Colonic mucosa (tissue), 4 donors: Measurements from ENCODE around the gene AATF. TPM values are rescaled to one million over a fixed set of nuclear protein-coding genes. Genes with fewer than 3 reads are reported as not detected.

Experiments
- DNase-seq: peaks from one replicate; pipeline ENCODE4 v3.0.0-alpha.2; 2020
- H3K27ac ChIP-seq: fragments of 200-600 bp; one replicate; pipeline ENCODE4 v1.8.0; 2021
- H3K27me3 ChIP-seq: fragments of 200-600 bp; one replicate; pipeline ENCODE4 v1.8.0; 2021
- H3K36me3 ChIP-seq: fragments of 200-600 bp; one replicate; pipeline ENCODE4 v1.8.0; 2021
- H3K4me1 ChIP-seq: fragments of 200-600 bp; one replicate; pipeline ENCODE4 v1.8.0; 2021; ENCODE audit warnings: mild to moderate bottlenecking
- H3K4me3 ChIP-seq: fragments of 200-600 bp; one replicate; pipeline ENCODE4 v1.8.0; 2021
- H3K9ac ChIP-seq, 2 donors: one replicate each; pipeline ENCODE4 v1.7.0; 2013; ENCODE audit warnings: control low read depth in 2 of 2, low read depth in 2 of 2, low read length in 2 of 2
- H3K9me3 ChIP-seq: fragments of 200-600 bp; one replicate; pipeline ENCODE4 v1.8.0; 2021
- CTCF ChIP-seq: fragments of 200-600 bp; IDR thresholded peaks from one replicate; pipeline ENCODE4 v1.8.0; 2022; ENCODE audit warnings: antibody characterized with exemption, mild to moderate bottlenecking
- intact Hi-C: fragments of 100-400 bp; cut with DNase I; formaldehyde crosslinking; loops from one replicate; pipeline ENCODE4 v1.14.1; 2022
- total RNA-seq, 2 donors: library from RNA; stranded (reverse); fragmentation: NEBNext Ultra II Directional in 1 of 2; extraction: Animal tissue kit (Norgen Biotek cat#: 25700) in 1 of 2; gene quantifications; one replicate each; pipeline ENCODE4 v1.2.1, GENCODE V29; 2021
- donor health status: healthy.
- donor health status: DM: no; HTN: no; CAD: no.
- donor health status: DM: no; HTN: no; CAD: no.

Gene AATF
- total RNA-seq, 2 donors from 2014 or later: 30.0 to 54.8 TPM

- no peaks in the 10 kb centered on the region for H3K9me3 ChIP-seq
- H3K27me3 ChIP-seq: no peaks in the 10 kb centered on the region
- no peak for TF ChIP-seq CTCF
- no peaks in the 10 kb centered on the region for H3K4me1 ChIP-seq
- DNase-seq: no peak
- H3K36me3 ChIP-seq: peaks cover 3% of the 10 kb centered on the region
- H3K4me3 ChIP-seq: no peak overlapping the region
- intact Hi-C loops: no loop called here
- no peak overlapping the region for H3K27ac ChIP-seq
- H3K9ac ChIP-seq: no peak overlapping the region
Observed at GRCh38 chr17:37060094-37060493, 111.3 kb downstream of the AATF start.

- no peak overlapping the region for H3K4me3 ChIP-seq
- no peak for DNase-seq
- no peaks in the 10 kb centered on the region for H3K4me1 ChIP-seq
- H3K27me3 ChIP-seq: no peaks in the 10 kb centered on the region
- intact Hi-C loops: no loop called here
- no peak overlapping the region for H3K27ac ChIP-seq
- peaks cover 3% of the 10 kb centered on the region for H3K36me3 ChIP-seq
- TF ChIP-seq CTCF: no peak
- H3K9ac ChIP-seq: no peak overlapping the region
- H3K9me3 ChIP-seq: no peaks in the 10 kb centered on the region
Observed at GRCh38 chr17:37060928-37061327, 112.2 kb downstream of the AATF start.

GRCh38 chr17:37062021-37062420 lies 113.3 kb downstream of the AATF start:
- no peak overlapping the region for H3K4me3 ChIP-seq
- H3K27me3 ChIP-seq: no peaks in the 10 kb centered on the region
- no peaks in the 10 kb centered on the region for H3K9me3 ChIP-seq
- no peaks in the 10 kb centered on the region for H3K4me1 ChIP-seq
- no peak overlapping the region for H3K27ac ChIP-seq
- H3K36me3 ChIP-seq: peaks cover 3% of the 10 kb centered on the region
- no peak overlapping the region for H3K9ac ChIP-seq
- intact Hi-C loops: no loop called here
- no peak for TF ChIP-seq CTCF
- no peak for DNase-seq

- no peak for DNase-seq
- TF ChIP-seq CTCF: no peak
Observed at GRCh38 chr17:37064206-37064605, 115.5 kb downstream of the AATF start.

GRCh38 chr17:37064956-37065355 lies 116.2 kb downstream of the AATF start:
- no peak overlapping the region for H3K27ac ChIP-seq
- intact Hi-C loops: no loop called here

More at GRCh38 chr17:37064206-37064605, 115.5 kb downstream of the AATF start:
- intact Hi-C loops: no loop called here
- Histone ChIP-seq H3K27ac (no peak overlapping the region), H3K9me3 (no peaks in the 10 kb centered on the region), H3K4me1 (peaks cover 7% of the 10 kb centered on the region), H3K27me3 (no peaks in the 10 kb centered on the region), H3K36me3 (no peaks in the 10 kb centered on the region), H3K4me3 (no peak overlapping the region), H3K9ac (no peak overlapping the region)

More at GRCh38 chr17:37064956-37065355, 116.2 kb downstream of the AATF start:
- Histone ChIP-seq H3K9me3 (no peaks in the 10 kb centered on the region), H3K9ac (no peak overlapping the region), H3K4me3 (no peak overlapping the region), H3K4me1 (peaks cover 7% of the 10 kb centered on the region), H3K27me3 (no peaks in the 10 kb centered on the region), H3K36me3 (no peaks in the 10 kb centered on the region)
- DNase-seq: no peak
- TF ChIP-seq CTCF: no peak
